Measurements from ENCODE around the gene VPS25.
A peak's percentile ranks its signal among the peaks of the same experiment; 100 is the strongest.

GRCh38 chr17:42804918-42805367, 31.7 kb downstream of the VPS25 start:
- TF ChIP-seq, protein P1, sequence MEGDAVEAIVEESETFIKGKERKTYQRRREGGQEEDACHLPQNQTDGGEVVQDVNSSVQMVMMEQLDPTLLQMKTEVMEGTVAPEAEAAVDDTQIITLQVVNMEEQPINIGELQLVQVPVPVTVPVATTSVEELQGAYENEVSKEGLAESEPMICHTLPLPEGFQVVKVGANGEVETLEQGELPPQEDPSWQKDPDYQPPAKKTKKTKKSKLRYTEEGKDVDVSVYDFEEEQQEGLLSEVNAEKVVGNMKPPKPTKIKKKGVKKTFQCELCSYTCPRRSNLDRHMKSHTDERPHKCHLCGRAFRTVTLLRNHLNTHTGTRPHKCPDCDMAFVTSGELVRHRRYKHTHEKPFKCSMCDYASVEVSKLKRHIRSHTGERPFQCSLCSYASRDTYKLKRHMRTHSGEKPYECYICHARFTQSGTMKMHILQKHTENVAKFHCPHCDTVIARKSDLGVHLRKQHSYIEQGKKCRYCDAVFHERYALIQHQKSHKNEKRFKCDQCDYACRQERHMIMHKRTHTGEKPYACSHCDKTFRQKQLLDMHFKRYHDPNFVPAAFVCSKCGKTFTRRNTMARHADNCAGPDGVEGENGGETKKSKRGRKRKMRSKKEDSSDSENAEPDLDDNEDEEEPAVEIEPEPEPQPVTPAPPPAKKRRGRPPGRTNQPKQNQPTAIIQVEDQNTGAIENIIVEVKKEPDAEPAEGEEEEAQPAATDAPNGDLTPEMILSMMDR (IDR thresholded peaks at IDR 0.05), result no peak
- peak in 2 of 3 donors; percentile 36 to 37 for TF ChIP-seq POLR2A (IDR thresholded peaks at IDR 0.05)

Data from body of pancreas (tissue), 4 donors.